IPS DF 6.9 (cell line): ENCODE data around the gene CADPS.

Source experiments
- DNase-seq: peaks from one replicate; pipeline ENCODE4 v3.0.0-alpha.2; 2013; ENCODE audit warnings: low read depth, low spot score
- H3K27ac ChIP-seq: one replicate; pipeline ENCODE4 v1.5.1; 2013; ENCODE audit warnings: low read length, control low read depth
- H3K27me3 ChIP-seq: 2 replicates; pipeline ENCODE4 v1.6.1; 2013; ENCODE audit warnings: mild to moderate bottlenecking, low read length; ENCODE audit not compliant: control insufficient read depth, insufficient read depth
- H3K36me3 ChIP-seq: 2 replicates; pipeline ENCODE4 v1.6.1; 2013; ENCODE audit warnings: low read length; ENCODE audit not compliant: control insufficient read depth, insufficient read depth
- H3K4me1 ChIP-seq: 2 replicates; pipeline ENCODE4 v1.6.1; 2013; ENCODE audit warnings: low read length; ENCODE audit not compliant: control insufficient read depth, insufficient read depth
- H3K4me3 ChIP-seq: 2 replicates; pipeline ENCODE4 v1.5.1; 2013; ENCODE audit warnings: mild to moderate bottlenecking, low read length
- H3K9me3 ChIP-seq: 2 replicates; pipeline ENCODE4 v1.6.1; 2013; ENCODE audit warnings: low read length, inconsistent platforms; ENCODE audit not compliant: control insufficient read depth, insufficient read depth
- WGBS: extraction: QIAGEN DNeasy Blood & Tissue Kit; methylation state at CpG from one replicate; pipeline ENCODE4 v1.1.7; 2013; ENCODE audit warnings: mixed read lengths, missing lambda C conversion rate; ENCODE audit not compliant: insufficient read length, insufficient coverage; 5-methylcytosine and 5-hydroxymethylcytosine counted together

The CADPS gene

DNA sequence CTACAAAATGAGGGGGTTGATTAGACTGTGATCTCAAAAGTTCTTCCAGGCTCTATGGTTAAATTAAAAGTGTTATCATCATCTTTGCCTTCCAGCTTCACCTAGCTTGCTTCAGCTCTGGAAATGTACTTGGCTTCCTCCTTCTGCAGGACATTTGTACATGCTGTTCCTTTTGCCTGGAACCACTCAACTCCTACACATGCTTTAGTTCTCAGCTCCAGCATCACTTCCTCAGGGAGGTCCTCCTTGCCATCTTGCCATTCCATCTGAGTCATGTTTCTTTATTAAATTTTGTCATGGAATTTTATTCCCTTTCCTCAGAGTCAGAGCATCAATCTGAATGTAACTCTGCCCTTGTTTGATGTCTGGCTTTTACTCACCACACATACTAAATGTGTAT is 343.2 kb downstream of the CADPS start:
- H3K4me3 ChIP-seq, result no peak overlapping the region
- no peaks in the 10 kb centered on the region for H3K4me1 ChIP-seq

DNA sequence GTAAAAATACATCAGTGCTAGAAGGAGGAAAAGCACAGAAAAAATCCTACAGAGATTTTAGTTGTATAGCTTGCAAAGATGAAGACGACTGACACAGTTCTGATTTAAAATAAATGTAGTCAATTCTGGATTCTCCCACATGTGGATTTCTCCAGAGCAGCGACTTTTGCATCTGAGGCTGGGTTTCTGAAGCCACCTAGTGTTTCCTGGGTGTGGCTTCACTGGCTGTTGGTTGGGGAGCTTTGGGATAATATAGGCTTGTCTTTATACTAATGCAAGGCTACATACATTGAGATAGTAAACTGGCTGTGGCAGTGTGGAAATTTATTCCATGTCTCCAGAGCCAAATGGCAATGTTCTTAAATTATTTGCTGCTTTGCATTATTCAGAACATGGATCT is 343.7 kb downstream of the CADPS start:
- H3K9me3 ChIP-seq, result no peaks in the 10 kb centered on the region
- H3K27me3 ChIP-seq, result no peaks in the 10 kb centered on the region
- DNase-seq, result no peak
- WGBS, result no CpG with 5 or more reads among the region's 2 CpGs
- H3K4me3 ChIP-seq, result no peak overlapping the region
- H3K36me3 ChIP-seq, result no peaks in the 10 kb centered on the region
- H3K27ac ChIP-seq, result no peak overlapping the region
- H3K4me1 ChIP-seq, result no peaks in the 10 kb centered on the region

More for the DNA sequence above, 343.2 kb downstream of the CADPS start:
- no peak for DNase-seq
- Histone ChIP-seq H3K27me3 (no peaks in the 10 kb centered on the region), H3K9me3 (no peaks in the 10 kb centered on the region), H3K36me3 (no peaks in the 10 kb centered on the region), H3K27ac (no peak overlapping the region)

DNA sequence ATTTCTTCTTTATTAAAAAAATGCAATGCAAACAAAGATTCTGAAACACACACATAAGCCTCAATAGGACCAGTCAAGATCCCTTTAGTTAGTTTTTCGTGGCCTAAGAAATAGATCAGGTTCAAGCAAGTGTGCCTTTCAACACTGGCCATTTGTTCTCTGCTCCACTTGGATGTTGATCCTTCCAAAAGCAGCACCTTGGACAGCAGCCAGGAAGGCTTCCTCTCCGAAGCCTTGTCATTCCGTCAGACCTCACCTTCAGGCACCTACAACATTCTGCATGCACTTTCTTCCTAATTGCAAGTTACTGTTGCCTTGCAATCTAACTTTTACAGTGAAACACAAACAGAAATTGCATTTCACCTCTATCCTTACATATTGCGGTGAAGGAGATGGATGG is 346.0 kb downstream of the CADPS start:
- no CpG with 5 or more reads among the region's 4 CpGs for WGBS
- DNase-seq, result peak; percentile 45
- no peaks in the 10 kb centered on the region for H3K9me3 ChIP-seq
- no peaks in the 10 kb centered on the region for H3K27me3 ChIP-seq
- no peaks in the 10 kb centered on the region for H3K36me3 ChIP-seq
- H3K4me3 ChIP-seq, result no peak overlapping the region
- no peaks in the 10 kb centered on the region for H3K4me1 ChIP-seq
- H3K27ac ChIP-seq, result no peak overlapping the region

DNA sequence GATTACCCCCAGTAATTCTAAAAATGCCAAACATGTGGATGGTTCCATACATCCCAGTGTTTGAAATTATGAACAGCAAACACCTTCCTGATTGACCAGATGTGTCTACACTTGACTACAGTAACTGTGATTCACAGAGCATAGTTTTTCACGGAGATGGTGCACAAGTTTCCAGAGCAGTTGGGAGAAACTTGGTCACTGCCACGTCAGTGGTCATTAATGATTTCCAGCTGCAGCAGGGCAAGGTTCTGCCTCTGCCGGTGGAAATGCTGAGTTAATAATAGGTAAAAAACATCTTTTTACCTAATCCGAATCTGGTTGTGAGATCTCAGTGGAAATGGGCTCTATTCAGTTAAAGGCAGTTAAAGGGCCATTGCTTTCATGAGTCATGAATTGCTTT is 347.7 kb downstream of the CADPS start:
- Histone ChIP-seq H3K9me3 (no peaks in the 10 kb centered on the region), H3K4me3 (no peak overlapping the region), H3K36me3 (no peaks in the 10 kb centered on the region), H3K27ac (no peak overlapping the region), H3K27me3 (no peaks in the 10 kb centered on the region), H3K4me1 (no peaks in the 10 kb centered on the region)
- DNase-seq, result no peak
- no CpG with 5 or more reads among the region's 4 CpGs for WGBS

DNA sequence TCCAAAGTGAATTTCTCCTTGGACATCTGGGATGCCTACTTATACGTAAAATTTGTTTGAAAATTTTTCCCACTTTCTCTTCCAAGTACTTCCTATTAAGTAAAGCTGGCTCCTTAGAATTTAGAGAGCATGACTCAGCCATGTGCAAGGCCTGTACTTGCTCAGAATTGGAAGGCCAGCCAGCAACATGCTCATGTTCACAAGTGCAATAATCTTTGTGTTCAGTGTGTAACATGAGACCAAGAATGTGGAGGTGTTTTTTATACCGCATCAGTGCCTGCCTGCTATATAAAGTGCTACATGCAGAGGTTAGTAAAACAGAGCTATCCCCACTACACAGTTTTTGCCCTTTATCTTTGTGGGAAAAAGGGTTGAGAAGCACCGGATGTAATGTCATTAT is 349.9 kb downstream of the CADPS start:
- no peak overlapping the region for H3K27ac ChIP-seq
- H3K4me1 ChIP-seq, result no peaks in the 10 kb centered on the region
- no peaks in the 10 kb centered on the region for H3K36me3 ChIP-seq
- WGBS, result no CpG with 5 or more reads among the region's 3 CpGs
- H3K27me3 ChIP-seq, result no peaks in the 10 kb centered on the region
- H3K4me3 ChIP-seq, result no peak overlapping the region
- no peak for DNase-seq
- H3K9me3 ChIP-seq, result no peaks in the 10 kb centered on the region

DNA sequence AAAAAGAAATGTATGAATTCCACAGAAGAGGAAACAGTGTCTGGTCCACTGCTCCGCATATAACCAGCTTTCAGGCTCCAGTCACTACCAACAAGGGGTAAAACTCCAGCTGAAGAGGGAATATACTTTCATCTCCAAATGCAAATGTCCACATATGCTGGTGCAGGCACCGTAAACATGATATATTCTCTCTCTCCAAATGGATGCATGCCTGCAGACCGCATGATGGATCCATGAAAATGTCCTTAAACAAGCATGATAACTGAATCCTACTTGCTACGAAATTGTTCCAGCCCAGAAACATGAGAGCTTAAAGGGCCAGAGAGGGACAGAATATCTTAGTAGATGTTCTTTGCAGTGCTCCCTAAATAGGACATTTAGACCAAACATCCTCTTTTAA is 351.5 kb downstream of the CADPS start:
- no peaks in the 10 kb centered on the region for H3K27me3 ChIP-seq
- no peak for DNase-seq
- H3K4me1 ChIP-seq, result no peaks in the 10 kb centered on the region
- H3K27ac ChIP-seq, result no peak overlapping the region
- H3K9me3 ChIP-seq, result no peaks in the 10 kb centered on the region
- no peaks in the 10 kb centered on the region for H3K36me3 ChIP-seq
- H3K4me3 ChIP-seq, result no peak overlapping the region
- no CpG with 5 or more reads among the region's 4 CpGs for WGBS

DNA sequence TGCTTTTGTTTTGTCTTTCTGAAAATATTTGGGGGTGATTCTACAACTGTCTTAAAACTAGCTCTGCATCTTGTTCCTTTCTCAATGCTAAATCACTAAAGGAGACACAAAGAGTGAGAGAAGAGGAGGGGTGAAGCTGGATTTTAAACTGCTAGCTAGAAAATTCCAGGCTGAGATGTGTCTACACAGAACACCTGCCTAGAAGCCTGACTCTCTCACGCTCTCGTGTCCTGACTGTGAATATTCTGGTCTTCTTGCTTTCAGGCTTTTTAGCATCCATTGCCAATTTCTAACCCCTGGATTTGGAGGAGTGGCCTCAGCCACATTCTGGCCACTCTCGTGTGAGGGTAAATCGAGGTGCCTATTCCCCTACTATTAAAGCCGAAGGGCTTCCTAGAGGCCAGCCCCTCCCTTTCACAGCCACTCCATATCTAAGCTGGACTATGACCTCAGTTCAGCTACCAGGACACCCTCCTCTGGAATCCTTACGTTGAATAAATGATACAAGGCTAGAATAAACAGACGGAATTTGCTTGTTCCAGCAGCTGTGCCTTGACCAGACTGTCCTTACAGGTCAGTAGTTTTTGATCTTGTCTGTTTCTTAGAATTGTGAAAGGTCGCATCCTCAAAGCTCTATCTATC is 353.6 kb downstream of the CADPS start:
- Histone ChIP-seq H3K9me3 (no peaks in the 10 kb centered on the region), H3K4me3 (no peak overlapping the region), H3K27me3 (no peaks in the 10 kb centered on the region), H3K36me3 (no peaks in the 10 kb centered on the region), H3K27ac (no peak overlapping the region), H3K4me1 (no peaks in the 10 kb centered on the region)
- no CpG with 5 or more reads among the region's 8 CpGs for WGBS
- no peak for DNase-seq

DNA sequence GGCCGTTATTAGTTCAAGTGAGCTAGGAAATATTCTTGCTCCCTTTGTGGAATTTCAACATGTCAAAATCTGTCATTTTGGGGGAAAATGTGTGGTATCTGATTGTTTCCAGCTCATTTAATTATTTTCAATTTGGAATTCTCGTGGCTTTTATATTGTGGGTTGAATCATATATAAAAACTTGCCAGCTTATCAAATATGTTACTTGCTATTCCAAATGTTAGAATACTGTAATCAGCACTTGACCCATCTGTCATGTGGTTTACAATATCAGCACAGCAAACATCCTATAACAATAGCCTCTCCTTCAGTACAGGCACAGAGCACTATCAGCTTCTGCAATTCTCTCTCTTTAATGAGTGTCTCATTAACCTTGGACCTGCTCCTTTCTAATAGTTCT is 371.7 kb downstream of the CADPS start:
- WGBS, result no CpG with 5 or more reads among the region's 2 CpGs
- Histone ChIP-seq H3K4me1 (no peaks in the 10 kb centered on the region), H3K27ac (no peak overlapping the region), H3K4me3 (no peak overlapping the region), H3K36me3 (no peaks in the 10 kb centered on the region), H3K9me3 (no peaks in the 10 kb centered on the region), H3K27me3 (no peaks in the 10 kb centered on the region)
- no peak for DNase-seq

DNA sequence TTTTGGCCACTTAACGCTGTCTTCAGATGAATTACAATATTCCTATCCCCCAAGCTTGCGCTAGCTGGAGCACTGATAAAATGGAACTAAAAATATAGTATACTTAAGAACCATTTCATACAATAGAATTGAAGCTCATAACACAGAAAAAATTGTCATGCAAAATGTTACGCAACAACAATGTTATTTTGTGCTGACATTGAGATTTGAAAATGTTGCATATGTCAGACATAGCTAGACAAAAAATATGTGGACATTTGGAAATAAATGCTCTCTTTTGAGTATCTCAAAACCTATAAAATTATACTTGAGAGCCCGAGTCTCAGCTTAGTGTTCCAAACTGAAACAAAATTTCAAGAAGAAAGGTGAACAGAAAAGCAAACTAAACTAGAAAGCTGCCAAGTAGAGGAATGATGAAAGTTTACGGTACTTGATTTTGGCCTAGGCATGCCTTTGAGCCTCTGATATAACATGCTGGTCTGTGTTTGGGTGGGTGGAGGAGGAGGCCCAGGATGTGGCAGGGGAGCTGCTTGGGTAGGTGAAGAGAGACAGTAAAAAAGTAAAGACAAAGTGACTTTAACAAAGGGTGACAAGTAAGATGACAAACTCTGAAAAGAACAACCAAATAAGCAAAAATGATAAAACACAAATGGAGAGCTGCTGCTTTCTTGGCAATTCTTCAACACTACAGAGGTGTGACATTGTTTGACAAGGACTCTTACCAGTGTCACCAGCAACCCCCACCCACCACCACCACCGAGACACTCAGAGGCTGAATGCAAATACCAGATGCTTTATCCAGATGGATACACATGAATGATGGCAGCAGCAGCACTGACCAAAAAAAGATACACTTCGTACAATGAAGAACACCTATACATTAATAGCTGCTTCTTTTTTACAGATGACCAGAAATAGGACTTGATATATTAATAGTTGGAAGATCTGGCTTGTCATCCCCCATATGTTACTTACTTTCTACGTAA is 372.6 kb downstream of the CADPS start:
- no peak overlapping the region for H3K27ac ChIP-seq
- H3K4me3 ChIP-seq, result no peak overlapping the region
- H3K4me1 ChIP-seq, result no peaks in the 10 kb centered on the region
- H3K36me3 ChIP-seq, result no peaks in the 10 kb centered on the region
- no peaks in the 10 kb centered on the region for H3K27me3 ChIP-seq
- H3K9me3 ChIP-seq, result no peaks in the 10 kb centered on the region
- WGBS, result no CpG with 5 or more reads among the region's 8 CpGs
- DNase-seq, result no peak

DNA sequence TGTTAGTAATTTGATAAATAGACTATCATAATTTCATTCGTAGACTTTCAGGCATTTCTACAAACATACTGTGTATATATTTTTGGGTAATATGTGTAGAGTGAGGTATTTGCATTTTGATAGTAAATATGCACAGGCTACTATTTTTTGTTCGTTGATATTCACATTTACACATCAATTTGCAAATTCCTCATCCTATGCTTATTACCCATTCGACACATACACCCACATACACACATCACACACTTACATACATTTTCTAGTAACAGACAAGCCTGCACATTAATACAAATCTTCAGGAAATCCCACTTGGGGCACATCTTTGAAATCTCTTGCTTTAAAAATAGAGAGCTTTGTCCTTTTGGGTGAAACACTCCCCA is 373.9 kb downstream of the CADPS start:
- Histone ChIP-seq H3K4me3 (no peak overlapping the region), H3K27ac (no peak overlapping the region), H3K4me1 (no peaks in the 10 kb centered on the region), H3K27me3 (no peaks in the 10 kb centered on the region), H3K9me3 (no peaks in the 10 kb centered on the region), H3K36me3 (no peaks in the 10 kb centered on the region)
- WGBS, result 100% methylated on average over 1 of the region's 3 CpGs
- DNase-seq, result no peak
